Osteocyte (in vitro differentiated cells): ENCODE results near the gene PRDM4. TPM values are rescaled to one million over a fixed set of nuclear protein-coding genes. Genes with fewer than 3 reads are reported as not detected.

Experiments
- DNase-seq: peaks from one replicate; pipeline ENCODE4 v3.0.0; 2021; ENCODE audit warnings: mixed read lengths; ENCODE audit not compliant: unreplicated experiment; ENCODE audit errors: extremely low spot score
- H3K27ac Mint-ChIP-seq: one replicate; pipeline ENCODE4 v1.8.0; 2021; ENCODE audit warnings: mild to moderate bottlenecking, mixed read lengths; ENCODE audit not compliant: unreplicated experiment
- H3K27me3 Mint-ChIP-seq: one replicate; pipeline ENCODE4 v1.8.0; 2021; ENCODE audit warnings: mixed read lengths; ENCODE audit not compliant: unreplicated experiment
- H3K36me3 Mint-ChIP-seq: one replicate; pipeline ENCODE4 v1.8.0; 2021; ENCODE audit warnings: mixed read lengths; ENCODE audit not compliant: unreplicated experiment
- H3K4me1 Mint-ChIP-seq: one replicate; pipeline ENCODE4 v1.8.0; 2021; ENCODE audit warnings: mixed read lengths; ENCODE audit not compliant: unreplicated experiment
- H3K4me3 Mint-ChIP-seq: one replicate; pipeline ENCODE4 v1.8.0; 2021; ENCODE audit warnings: mild to moderate bottlenecking, moderate library complexity, mixed read lengths; ENCODE audit not compliant: unreplicated experiment
- H3K9me3 Mint-ChIP-seq: one replicate; pipeline ENCODE4 v1.8.0; 2021; ENCODE audit warnings: mixed read lengths; ENCODE audit not compliant: unreplicated experiment
- CTCF ChIP-seq: fragments of 200-600 bp; sonication (generic); IDR thresholded peaks from 2 replicates; pipeline ENCODE4 v1.5.0; 2021; ENCODE audit warnings: antibody characterized with exemption, mild to moderate bottlenecking, moderate library complexity
- total RNA-seq: library from RNA; stranded (reverse); gene quantifications from 2 replicates; pipeline ENCODE4 v1.2.1, GENCODE V29; 2021

Gene PRDM4
- total RNA-seq, 1 donor from 2014 or later: 24.5 TPM

GRCh38 chr12:107788281-107788680, 27.3 kb upstream of the PRDM4 start:
- no peaks in the 10 kb centered on the region for H3K4me1 Mint-ChIP-seq
- no peak overlapping the region for H3K27ac Mint-ChIP-seq
- TF ChIP-seq CTCF: no peak
- H3K27me3 Mint-ChIP-seq: no peaks in the 10 kb centered on the region
- H3K36me3 Mint-ChIP-seq: no peaks in the 10 kb centered on the region
- no peak overlapping the region for H3K4me3 Mint-ChIP-seq
- H3K9me3 Mint-ChIP-seq: no peaks in the 10 kb centered on the region
- peak; percentile 21 for DNase-seq

GRCh38 chr12:107783406-107784376, 22.8 kb upstream of the PRDM4 start:
- Mint-ChIP-seq H3K9me3 (no peaks in the 10 kb centered on the region), H3K27me3 (peaks cover 17% of the 10 kb centered on the region), H3K4me1 (no peaks in the 10 kb centered on the region), H3K36me3 (no peaks in the 10 kb centered on the region), H3K27ac (no peak overlapping the region), H3K4me3 (no peak overlapping the region)
- no peak for TF ChIP-seq CTCF
- DNase-seq: no peak

GRCh38 chr12:107782067-107782466, 21.1 kb upstream of the PRDM4 start:
- no peak for DNase-seq
- Mint-ChIP-seq H3K4me1 (no peaks in the 10 kb centered on the region), H3K27me3 (peaks cover 25% of the 10 kb centered on the region), H3K27ac (no peak overlapping the region), H3K9me3 (no peaks in the 10 kb centered on the region), H3K4me3 (no peak overlapping the region), H3K36me3 (no peaks in the 10 kb centered on the region)
- TF ChIP-seq CTCF: no peak

- H3K4me3 Mint-ChIP-seq: no peak overlapping the region
- H3K27ac Mint-ChIP-seq: no peak overlapping the region
- peaks cover 39% of the 10 kb centered on the region for H3K27me3 Mint-ChIP-seq
- DNase-seq: no peak
- TF ChIP-seq CTCF: no peak
- no peaks in the 10 kb centered on the region for H3K36me3 Mint-ChIP-seq
- no peaks in the 10 kb centered on the region for H3K9me3 Mint-ChIP-seq
- H3K4me1 Mint-ChIP-seq: no peaks in the 10 kb centered on the region
These were observed 19.4 kb upstream of the PRDM4 start for GRCh38 chr12:107780298-107780697.

GRCh38 chr12:107779077-107779831, 18.3 kb upstream of the PRDM4 start:
- Mint-ChIP-seq H3K27me3 (peaks cover 47% of the 10 kb centered on the region), H3K9me3 (no peaks in the 10 kb centered on the region), H3K36me3 (no peaks in the 10 kb centered on the region), H3K4me1 (no peaks in the 10 kb centered on the region), H3K4me3 (no peak overlapping the region), H3K27ac (no peak overlapping the region)
- DNase-seq: no peak
- TF ChIP-seq CTCF: no peak
